Lung (tissue), 12 donors: ENCODE data around the gene SH2D1A. TPM values are rescaled to one million over a fixed set of nuclear protein-coding genes. Genes with fewer than 3 reads are reported as not detected.

ENCODE experiments used
- ATAC-seq: fragments of 200-7000 bp; cut with Tn5 transposase; one replicate; pipeline ENCODE4 v1.9.1; 2020; ENCODE audit warnings: moderate number of reproducible peaks; ENCODE audit not compliant: insufficient read depth, low FRiP score
- DNase-seq, 3 donors: peaks; one replicate each; pipeline ENCODE4 v3.0.0-alpha.2; 2013 to 2017
- H3K27ac ChIP-seq, 2 donors: one replicate each; pipeline ENCODE4 v1.5.1; 2013; ENCODE audit warnings: mild to moderate bottlenecking in 2 of 2, moderate library complexity in 2 of 2, control low read depth in 1 of 2, inconsistent platforms in 1 of 2, low read depth in 1 of 2, low read length in 1 of 2
- H3K27me3 ChIP-seq, 3 donors: one replicate each; pipeline ENCODE4 v1.5.1; 2013; ENCODE audit warnings: low read length in 2 of 3; ENCODE audit not compliant: control insufficient read depth in 3 of 3, insufficient read depth in 3 of 3
- H3K36me3 ChIP-seq, 4 donors: one replicate each; pipeline ENCODE4 v1.5.1; 2013; ENCODE audit warnings: low read length in 4 of 4, mild to moderate bottlenecking in 1 of 4, moderate library complexity in 1 of 4; ENCODE audit not compliant: control insufficient read depth in 4 of 4, insufficient read depth in 4 of 4
- H3K4me1 ChIP-seq, 5 donors: one replicate each; pipeline ENCODE4 v1.5.1; 2013; ENCODE audit warnings: low read length in 5 of 5, mild to moderate bottlenecking in 2 of 5, moderate library complexity in 1 of 5; ENCODE audit not compliant: control insufficient read depth in 5 of 5, insufficient read depth in 5 of 5
- H3K4me3 ChIP-seq: one replicate; pipeline ENCODE4 v1.5.1; 2013; ENCODE audit warnings: mild to moderate bottlenecking, control low read depth, moderate library complexity
- H3K9ac ChIP-seq, 2 donors: one replicate each; pipeline ENCODE4 v1.5.1; 2013; ENCODE audit warnings: low read length in 2 of 2, control low read depth in 1 of 2; ENCODE audit not compliant: insufficient read depth in 1 of 2
- H3K9me3 ChIP-seq, 4 donors: one replicate each; pipeline ENCODE4 v1.5.1; 2013; ENCODE audit warnings: low read length in 3 of 4, mild to moderate bottlenecking in 1 of 4, moderate library complexity in 1 of 4; ENCODE audit not compliant: control insufficient read depth in 4 of 4, insufficient read depth in 3 of 4
- WGBS, 2 donors: extraction: QIAGEN DNeasy Blood & Tissue Kit; methylation state at CpG; one replicate each; pipeline ENCODE4 v1.1.7; 2013; 5-methylcytosine and 5-hydroxymethylcytosine counted together
- polyA plus RNA-seq, 2 donors: library from polyadenylated mRNA; stranded (reverse); fragments of 200-250 nt; gene quantifications; one replicate each; pipeline ENCODE4 v1.2.1, GENCODE V29; 2013
- total RNA-seq, 2 donors: library from RNA; depleted of rRNA in 1 of 2; stranded (reverse); fragments of >200 nt in 1 of 2; gene quantifications; one replicate each; pipeline ENCODE4 v1.2.1, GENCODE V29; 2014 to 2021
- TF ChIP-seq, protein P1 (sequence below): IDR thresholded peaks from 2 replicates; pipeline ENCODE4 v1.5.1; 2012; ENCODE audit warnings: mild to moderate bottlenecking; ENCODE audit errors: control extremely low read depth, extremely low read depth
- donor health status: control.
- donor health status: control.
- donor health status: Bipolar disorder and iron deficiency.
- donor health status: healthy.
- donor health status: DM: yes; HTN: yes; CAD: no.

Gene SH2D1A
- total and polyA plus RNA-seq, 4 donors, result 0.46 to 2.3 (median 0.91) TPM

- H3K4me1 ChIP-seq, result no peaks in the 10 kb centered on the region
- no peak for ATAC-seq
- no peak for DNase-seq
- H3K36me3 ChIP-seq, result no peaks in the 10 kb centered on the region
- WGBS, 2 donors, result 55 to 57% methylated on average over 1 of the region's 1 CpG
- H3K9me3 ChIP-seq, result no peaks in the 10 kb centered on the region
- no peak overlapping the region for H3K4me3 ChIP-seq
- no peaks in the 10 kb centered on the region for H3K27me3 ChIP-seq
- no peak overlapping the region for H3K27ac ChIP-seq
- TF ChIP-seq, protein P1, sequence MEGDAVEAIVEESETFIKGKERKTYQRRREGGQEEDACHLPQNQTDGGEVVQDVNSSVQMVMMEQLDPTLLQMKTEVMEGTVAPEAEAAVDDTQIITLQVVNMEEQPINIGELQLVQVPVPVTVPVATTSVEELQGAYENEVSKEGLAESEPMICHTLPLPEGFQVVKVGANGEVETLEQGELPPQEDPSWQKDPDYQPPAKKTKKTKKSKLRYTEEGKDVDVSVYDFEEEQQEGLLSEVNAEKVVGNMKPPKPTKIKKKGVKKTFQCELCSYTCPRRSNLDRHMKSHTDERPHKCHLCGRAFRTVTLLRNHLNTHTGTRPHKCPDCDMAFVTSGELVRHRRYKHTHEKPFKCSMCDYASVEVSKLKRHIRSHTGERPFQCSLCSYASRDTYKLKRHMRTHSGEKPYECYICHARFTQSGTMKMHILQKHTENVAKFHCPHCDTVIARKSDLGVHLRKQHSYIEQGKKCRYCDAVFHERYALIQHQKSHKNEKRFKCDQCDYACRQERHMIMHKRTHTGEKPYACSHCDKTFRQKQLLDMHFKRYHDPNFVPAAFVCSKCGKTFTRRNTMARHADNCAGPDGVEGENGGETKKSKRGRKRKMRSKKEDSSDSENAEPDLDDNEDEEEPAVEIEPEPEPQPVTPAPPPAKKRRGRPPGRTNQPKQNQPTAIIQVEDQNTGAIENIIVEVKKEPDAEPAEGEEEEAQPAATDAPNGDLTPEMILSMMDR, result no peak
- no peak overlapping the region for H3K9ac ChIP-seq
These were observed 27.0 kb downstream of the SH2D1A start for GRCh38 chrX:124373348-124373747.

DNA sequence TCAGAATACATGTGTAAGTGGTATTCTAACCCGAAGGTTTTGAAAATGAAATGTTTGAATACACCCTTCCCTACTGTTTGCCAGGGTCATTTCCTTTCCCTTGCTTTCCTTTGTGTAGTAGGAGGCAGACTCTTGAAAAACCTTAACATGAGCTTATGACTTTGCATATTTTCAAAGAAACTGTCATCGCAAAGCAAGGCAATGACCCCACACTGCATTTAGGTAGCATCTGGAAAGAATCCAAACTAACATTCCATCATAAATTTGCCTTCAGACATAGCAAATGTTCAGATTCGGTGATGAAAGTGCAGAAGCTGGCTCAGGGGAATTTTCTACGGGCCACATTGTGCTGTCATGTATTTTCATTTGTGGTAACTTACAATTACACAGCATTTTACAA is 32.3 kb downstream of the SH2D1A start:
- H3K27ac ChIP-seq, result no peak overlapping the region
- no peaks in the 10 kb centered on the region for H3K4me1 ChIP-seq
- no peaks in the 10 kb centered on the region for H3K36me3 ChIP-seq
- H3K27me3 ChIP-seq, result peaks cover 0 to 7% (median 0%) of the 10 kb centered on the region in 3 donors
- DNase-seq, result no peak
- WGBS, 2 donors, result 11 to 45% methylated on average over 4 of the region's 4 CpGs
- H3K9ac ChIP-seq, result no peak overlapping the region
- H3K4me3 ChIP-seq, result no peak overlapping the region
- no peak for ATAC-seq
- H3K9me3 ChIP-seq, result peaks cover 0 to 2% (median 0%) of the 10 kb centered on the region in 4 donors
- TF ChIP-seq, protein P1, result no peak

- H3K9me3 ChIP-seq, result peaks cover 0 to 2% (median 0%) of the 10 kb centered on the region in 4 donors
- no peaks in the 10 kb centered on the region for H3K4me1 ChIP-seq
- TF ChIP-seq, protein P1, result no peak
- H3K9ac ChIP-seq, result no peak overlapping the region
- 30 to 52% methylated on average over 4 of the region's 4 CpGs for WGBS, 2 donors
- ATAC-seq (no peak), DNase-seq (no peak)
- no peak overlapping the region for H3K4me3 ChIP-seq
- no peaks in the 10 kb centered on the region for H3K36me3 ChIP-seq
- H3K27me3 ChIP-seq, result peaks cover 0 to 7% (median 4%) of the 10 kb centered on the region in 3 donors
- no peak overlapping the region for H3K27ac ChIP-seq
These were observed 37.0 kb downstream of the SH2D1A start for GRCh38 chrX:124383354-124383753.

- DNase-seq (no peak), ATAC-seq (no peak)
- no peak overlapping the region for H3K4me3 ChIP-seq
- 74 to 96% methylated on average over 5 to 6 of the region's 6 CpGs for WGBS, 2 donors
- H3K27me3 ChIP-seq, result peaks cover 0 to 7% (median 0%) of the 10 kb centered on the region in 3 donors
- H3K9me3 ChIP-seq, result no peaks in the 10 kb centered on the region
- H3K4me1 ChIP-seq, result no peaks in the 10 kb centered on the region
- no peak overlapping the region for H3K9ac ChIP-seq
- TF ChIP-seq, protein P1, result no peak
- no peaks in the 10 kb centered on the region for H3K36me3 ChIP-seq
- H3K27ac ChIP-seq, result no peak overlapping the region
These were observed 40.0 kb downstream of the SH2D1A start for GRCh38 chrX:124386401-124386800.
